Gastrocnemius medialis (tissue), 4 donors: ENCODE results near the gene SGMS1.

Experiments used
- POLR2A ChIP-seq, 2 donors: fragments of 450-650 bp; IDR thresholded peaks; one replicate each; pipeline ENCODE4 v1.6.1; 2017; ENCODE audit warnings: antibody characterized with exemption in 2 of 2, mild to moderate bottlenecking in 2 of 2, moderate library complexity in 2 of 2
- TF ChIP-seq, protein P1 (sequence below), 5 experiments: fragments of 450-650 bp in 3 of 5; fragments of 200-600 bp in 2 of 5; sonication (generic) in 2 of 5; IDR thresholded peaks in 4 of 5; conservative IDR thresholded peaks in 1 of 5; 1 replicate in 4 of 5; 2 replicates in 1 of 5; pipeline ENCODE4 v1.5.1; 2016 to 2019; ENCODE audit warnings: antibody characterized with exemption in 5 of 5, mild to moderate bottlenecking in 3 of 5, moderate library complexity in 3 of 5

DNA sequence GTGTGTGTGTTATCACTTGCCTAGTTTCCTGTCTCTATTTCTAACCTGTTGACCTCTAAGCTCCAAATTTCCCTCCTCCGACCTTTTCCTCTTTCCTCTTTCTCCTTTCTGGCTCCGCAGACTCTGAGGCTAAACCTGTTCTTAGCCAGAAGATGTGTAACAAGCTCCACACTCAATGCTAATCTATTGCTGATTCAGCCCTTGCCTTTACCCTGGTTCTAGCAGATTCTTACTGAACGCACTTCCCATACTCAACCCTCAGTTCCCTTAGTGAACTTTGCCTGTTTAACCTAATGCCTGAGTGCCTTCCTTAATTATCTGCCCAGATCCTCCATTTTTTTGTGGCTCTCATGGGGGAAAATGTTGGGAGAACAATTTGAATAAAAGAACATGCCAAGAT is 30.0 kb upstream of the SGMS1 start:
- TF ChIP-seq, protein P1, sequence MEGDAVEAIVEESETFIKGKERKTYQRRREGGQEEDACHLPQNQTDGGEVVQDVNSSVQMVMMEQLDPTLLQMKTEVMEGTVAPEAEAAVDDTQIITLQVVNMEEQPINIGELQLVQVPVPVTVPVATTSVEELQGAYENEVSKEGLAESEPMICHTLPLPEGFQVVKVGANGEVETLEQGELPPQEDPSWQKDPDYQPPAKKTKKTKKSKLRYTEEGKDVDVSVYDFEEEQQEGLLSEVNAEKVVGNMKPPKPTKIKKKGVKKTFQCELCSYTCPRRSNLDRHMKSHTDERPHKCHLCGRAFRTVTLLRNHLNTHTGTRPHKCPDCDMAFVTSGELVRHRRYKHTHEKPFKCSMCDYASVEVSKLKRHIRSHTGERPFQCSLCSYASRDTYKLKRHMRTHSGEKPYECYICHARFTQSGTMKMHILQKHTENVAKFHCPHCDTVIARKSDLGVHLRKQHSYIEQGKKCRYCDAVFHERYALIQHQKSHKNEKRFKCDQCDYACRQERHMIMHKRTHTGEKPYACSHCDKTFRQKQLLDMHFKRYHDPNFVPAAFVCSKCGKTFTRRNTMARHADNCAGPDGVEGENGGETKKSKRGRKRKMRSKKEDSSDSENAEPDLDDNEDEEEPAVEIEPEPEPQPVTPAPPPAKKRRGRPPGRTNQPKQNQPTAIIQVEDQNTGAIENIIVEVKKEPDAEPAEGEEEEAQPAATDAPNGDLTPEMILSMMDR (IDR thresholded peaks at IDR 0.05 in 4 of 5, conservative IDR thresholded peaks at IDR 0.05 in 1 of 5): no peak
- TF ChIP-seq POLR2A (IDR thresholded peaks at IDR 0.05): no peak
